H9 (cell line): ENCODE results near the gene CALR. TPM values are rescaled to one million over a fixed set of nuclear protein-coding genes. Genes with fewer than 3 reads are reported as not detected.
A peak's percentile ranks its signal among the peaks of the same experiment; 100 is the strongest.

Experiments used
- DNase-seq: peaks from one replicate; pipeline ENCODE4 v3.0.0-alpha.2; 2017
- H2AFZ ChIP-seq: one replicate; pipeline ENCODE4 v1.6.1; 2013; ENCODE audit warnings: mild to moderate bottlenecking, low read length, control low read depth, moderate library complexity
- H2AK5ac ChIP-seq: 2 replicates; pipeline ENCODE4 v1.6.1; 2013; ENCODE audit warnings: low read length, control low read depth, mixed read lengths; ENCODE audit not compliant: insufficient read length
- H2BK120ac ChIP-seq: one replicate; pipeline ENCODE4 v1.6.1; 2013; ENCODE audit warnings: low read depth, mild to moderate bottlenecking, low read length, control low read depth, inconsistent platforms; ENCODE audit not compliant: poor library complexity, severe bottlenecking
- H2BK12ac ChIP-seq: 2 replicates; pipeline ENCODE4 v1.6.1; 2013; ENCODE audit warnings: low read length, control low read depth, mixed read lengths, low read depth; ENCODE audit not compliant: insufficient read length
- H2BK15ac ChIP-seq: 2 replicates; pipeline ENCODE4 v1.6.1; 2013; ENCODE audit warnings: low read depth, low read length, control low read depth
- H2BK20ac ChIP-seq: one replicate; pipeline ENCODE4 v1.6.1; 2013; ENCODE audit warnings: low read depth, mild to moderate bottlenecking, low read length, control low read depth, inconsistent platforms; ENCODE audit not compliant: poor library complexity, severe bottlenecking
- H2BK5ac ChIP-seq: 2 replicates; pipeline ENCODE4 v1.6.1; 2013; ENCODE audit warnings: low read length, control low read depth, mixed read lengths; ENCODE audit not compliant: insufficient read length
- H3K14ac ChIP-seq: 2 replicates; pipeline ENCODE4 v1.6.1; 2013; ENCODE audit warnings: low read length, control low read depth; ENCODE audit not compliant: insufficient read depth
- H3K18ac ChIP-seq: 2 replicates; pipeline ENCODE4 v1.6.1; 2013; ENCODE audit warnings: low read depth, mild to moderate bottlenecking, mixed read lengths, low read length, control low read depth; ENCODE audit not compliant: insufficient read length
- H3K23ac ChIP-seq: 2 replicates; pipeline ENCODE4 v1.6.1; 2013; ENCODE audit warnings: low read length, control low read depth, mixed read lengths, low read depth; ENCODE audit not compliant: insufficient read length
- H3K23me2 ChIP-seq: 2 replicates; pipeline ENCODE4 v1.6.1; 2013; ENCODE audit warnings: low read depth, mild to moderate bottlenecking, mixed read lengths, low read length, control low read depth; ENCODE audit not compliant: insufficient read length, poor library complexity, severe bottlenecking
- H3K27ac ChIP-seq: 2 replicates; pipeline ENCODE4 v1.5.1; 2013; ENCODE audit warnings: low read length, control low read depth, mixed read lengths, low read depth; ENCODE audit not compliant: insufficient read length
- H3K27me3 ChIP-seq: 2 replicates; pipeline ENCODE4 v1.6.1; 2013; ENCODE audit warnings: low read length, control low read depth, inconsistent platforms; ENCODE audit not compliant: insufficient read depth
- H3K4ac ChIP-seq: 2 replicates; pipeline ENCODE4 v1.6.1; 2013; ENCODE audit warnings: low read depth, mild to moderate bottlenecking, control low read depth, inconsistent platforms, low read length, moderate library complexity
- H3K4me1 ChIP-seq: 2 replicates; pipeline ENCODE4 v1.6.1; 2013; ENCODE audit warnings: low read length, control low read depth, inconsistent platforms; ENCODE audit not compliant: insufficient read depth
- H3K4me2 ChIP-seq: 2 replicates; pipeline ENCODE4 v1.6.1; 2013; ENCODE audit warnings: low read length, control low read depth, mixed read lengths; ENCODE audit not compliant: insufficient read length, insufficient read depth
- H3K56ac ChIP-seq: 2 replicates; pipeline ENCODE4 v1.6.1; 2013; ENCODE audit warnings: low read depth, mild to moderate bottlenecking, mixed read lengths, low read length, control low read depth; ENCODE audit not compliant: insufficient read length
- H3K79me1 ChIP-seq: 2 replicates; pipeline ENCODE4 v1.6.1; 2013; ENCODE audit warnings: low read depth, mild to moderate bottlenecking, moderate library complexity, low read length, control low read depth, inconsistent platforms; ENCODE audit not compliant: insufficient read depth, poor library complexity, severe bottlenecking
- H3K79me2 ChIP-seq: 2 replicates; pipeline ENCODE4 v1.6.1; 2013; ENCODE audit warnings: low read length, control low read depth, inconsistent platforms; ENCODE audit not compliant: insufficient read depth
- H3K9ac ChIP-seq: 2 replicates; pipeline ENCODE4 v1.6.1; 2013; ENCODE audit warnings: low read length, control low read depth, mixed read lengths; ENCODE audit not compliant: insufficient read length; ENCODE audit errors: extremely low read depth
- H3K9me3 ChIP-seq: one replicate; pipeline ENCODE4 v1.6.1; 2013; ENCODE audit warnings: low read depth, low read length, inconsistent platforms; ENCODE audit not compliant: control insufficient read depth
- H3T11ph ChIP-seq: one replicate; pipeline ENCODE4 v1.6.1; 2013; ENCODE audit warnings: mild to moderate bottlenecking, low read length, control low read depth, inconsistent platforms
- H4K20me1 ChIP-seq: one replicate; pipeline ENCODE4 v1.6.1; 2013; ENCODE audit not compliant: control insufficient read depth, insufficient read length, insufficient read depth
- H4K5ac ChIP-seq: 2 replicates; pipeline ENCODE4 v1.6.1; 2013; ENCODE audit warnings: low read depth, mild to moderate bottlenecking, mixed read lengths, low read length, control low read depth; ENCODE audit not compliant: insufficient read length
- H4K8ac ChIP-seq: replicated peaks from 2 replicates; pipeline ENCODE4 v1.6.1; 2013; ENCODE audit warnings: low read length, control low read depth, mixed read lengths, low read depth; ENCODE audit not compliant: insufficient read length
- H4K91ac ChIP-seq: 2 replicates; pipeline ENCODE4 v1.6.1; 2013; ENCODE audit warnings: low read depth, mild to moderate bottlenecking, moderate library complexity, mixed read lengths, low read length, control low read depth; ENCODE audit not compliant: insufficient read length
- H3K27ac Mint-ChIP-seq, 3 experiments: 2 replicates in 2 of 3; 3 replicates in 1 of 3; pipeline ENCODE4 v1.8.0; 2020 to 2021; ENCODE audit warnings: mixed read lengths in 3 of 3, mild to moderate bottlenecking in 1 of 3, moderate library complexity in 1 of 3
- H3K27me3 Mint-ChIP-seq: 2 replicates; pipeline ENCODE4 v1.8.0; 2021; ENCODE audit warnings: low read depth, mild to moderate bottlenecking, moderate library complexity, mixed read lengths
- H3K36me3 Mint-ChIP-seq, 3 experiments: 2 replicates in 2 of 3; 3 replicates in 1 of 3; pipeline ENCODE4 v1.8.0; 2020 to 2021; ENCODE audit warnings: low read depth in 3 of 3, mixed read lengths in 3 of 3; ENCODE audit not compliant: insufficient read depth in 1 of 3
- H3K4me1 Mint-ChIP-seq, 2 experiments: 2 replicates each; pipeline ENCODE4 v1.8.0; 2020; ENCODE audit warnings: mixed read lengths in 2 of 2
- H3K4me3 Mint-ChIP-seq, 2 experiments: 2 replicates in 1 of 2; 3 replicates in 1 of 2; pipeline ENCODE4 v1.8.0; 2020 to 2021; ENCODE audit warnings: mild to moderate bottlenecking in 2 of 2, mixed read lengths in 2 of 2, moderate library complexity in 1 of 2
- H3K9me3 Mint-ChIP-seq, 2 experiments: 2 replicates in 1 of 2; 3 replicates in 1 of 2; pipeline ENCODE4 v1.8.0; 2020; ENCODE audit warnings: mild to moderate bottlenecking in 2 of 2, mixed read lengths in 2 of 2, moderate library complexity in 1 of 2
- WGBS: extraction: QIAGEN DNeasy Blood & Tissue Kit; methylation state at CpG from one replicate; pipeline ENCODE4 v1.1.7; 2013; ENCODE audit warnings: missing lambda C conversion rate, low lambda C conversion rate, mixed read lengths; ENCODE audit not compliant: insufficient read length; ENCODE audit errors: extremely low coverage; 5-methylcytosine and 5-hydroxymethylcytosine counted together
- total RNA-seq: library from RNA; stranded (reverse); gene quantifications from 2 replicates; pipeline ENCODE4 v1.2.1, GENCODE V29; 2021
- TF ChIP-seq, protein P1 (sequence below): fragments of 200-600 bp; sonication (generic); conservative IDR thresholded peaks from 3 replicates; pipeline ENCODE4 v1.8.0; 2021; ENCODE audit warnings: antibody characterized with exemption, mild to moderate bottlenecking

Gene CALR
- total RNA-seq, 1 experiment from 2014 or later: 887 TPM

DNA sequence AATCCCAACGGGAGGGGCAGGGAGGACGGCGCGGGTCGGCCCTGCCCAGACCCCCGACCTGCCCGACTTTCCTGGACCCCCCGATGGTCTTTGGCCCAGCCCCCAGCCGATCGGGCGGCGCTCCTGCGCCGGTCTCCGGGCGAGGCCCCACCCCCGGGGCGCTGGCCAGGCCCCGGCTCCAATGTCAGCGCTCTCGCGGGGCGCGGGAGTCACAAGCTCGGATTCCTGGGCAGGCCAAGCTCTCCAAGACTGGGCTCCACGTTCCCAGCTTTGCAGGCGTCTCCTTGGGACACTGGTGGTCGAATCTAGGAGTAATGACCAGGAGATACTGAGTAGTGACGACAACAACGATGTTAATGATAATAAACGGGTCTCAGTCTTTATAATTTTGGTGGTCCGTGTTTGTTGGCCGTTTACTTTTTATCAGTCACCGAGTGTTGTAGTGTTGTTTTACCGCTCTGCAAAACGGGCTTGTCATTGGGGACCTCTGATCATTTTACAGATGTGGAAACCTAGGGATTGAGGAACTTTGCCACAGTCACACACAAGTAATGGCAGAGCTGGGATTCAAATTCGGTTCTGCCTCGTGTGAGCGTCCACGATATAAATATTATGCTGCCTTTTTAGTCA, 7.8 kb downstream of the CALR start:
- Histone ChIP-seq H3K56ac (no peak overlapping the region), H4K8ac (no peak overlapping the region), H3K18ac (peak overlapping the region; percentile 82), H2BK20ac (no peak overlapping the region), H3K14ac (peak overlapping the region; percentile 60; the same call in 1 of the 2 replicates), H4K20me1 (no peaks in the 10 kb centered on the region), H3K27me3 (no peaks in the 10 kb centered on the region), H3K4me1 (no peaks in the 10 kb centered on the region), H3K4ac (no peak overlapping the region), H4K5ac (no peak overlapping the region), H4K91ac (no peak overlapping the region), H3K9me3 (no peaks in the 10 kb centered on the region), H3K23me2 (no peaks in the 10 kb centered on the region), H3K79me2 (no peaks in the 10 kb centered on the region; the same call in 1 of the 2 replicates), H2BK12ac (no peak overlapping the region), H2AFZ (no peak overlapping the region), H2BK15ac (no peak overlapping the region), H3K23ac (no peak overlapping the region), H3K27ac (peak overlapping the region; percentile 42), H2BK120ac (no peak overlapping the region), H3K4me2 (peak overlapping the region; percentile 96), H2BK5ac (no peak overlapping the region), H2AK5ac (no peak overlapping the region), H3T11ph (no peak overlapping the region), H3K9ac (peak overlapping the region; percentile 97), H3K79me1 (no peaks in the 10 kb centered on the region)
- peaks cover 10 to 22% of the 10 kb centered on the region in 2 experiments for H3K4me1 Mint-ChIP-seq
- no CpG with 5 or more reads among the region's 40 CpGs for WGBS
- 0 out of 5 replicates have a peak, but pooled peaks cover 0 to 3% of the 10 kb centered on the region in 2 experiments for H3K9me3 Mint-ChIP-seq
- H3K27ac Mint-ChIP-seq: peak overlapping the region; percentile 81 to 99 (median 93)
- H3K27me3 Mint-ChIP-seq: no peaks in the 10 kb centered on the region
- H3K4me3 Mint-ChIP-seq: peak overlapping the region; percentile 79 to 90
- H3K36me3 Mint-ChIP-seq: peaks cover 56 to 83% (median 75%) of the 10 kb centered on the region in 3 experiments
- peak; percentile 87 for DNase-seq
- TF ChIP-seq, protein P1, sequence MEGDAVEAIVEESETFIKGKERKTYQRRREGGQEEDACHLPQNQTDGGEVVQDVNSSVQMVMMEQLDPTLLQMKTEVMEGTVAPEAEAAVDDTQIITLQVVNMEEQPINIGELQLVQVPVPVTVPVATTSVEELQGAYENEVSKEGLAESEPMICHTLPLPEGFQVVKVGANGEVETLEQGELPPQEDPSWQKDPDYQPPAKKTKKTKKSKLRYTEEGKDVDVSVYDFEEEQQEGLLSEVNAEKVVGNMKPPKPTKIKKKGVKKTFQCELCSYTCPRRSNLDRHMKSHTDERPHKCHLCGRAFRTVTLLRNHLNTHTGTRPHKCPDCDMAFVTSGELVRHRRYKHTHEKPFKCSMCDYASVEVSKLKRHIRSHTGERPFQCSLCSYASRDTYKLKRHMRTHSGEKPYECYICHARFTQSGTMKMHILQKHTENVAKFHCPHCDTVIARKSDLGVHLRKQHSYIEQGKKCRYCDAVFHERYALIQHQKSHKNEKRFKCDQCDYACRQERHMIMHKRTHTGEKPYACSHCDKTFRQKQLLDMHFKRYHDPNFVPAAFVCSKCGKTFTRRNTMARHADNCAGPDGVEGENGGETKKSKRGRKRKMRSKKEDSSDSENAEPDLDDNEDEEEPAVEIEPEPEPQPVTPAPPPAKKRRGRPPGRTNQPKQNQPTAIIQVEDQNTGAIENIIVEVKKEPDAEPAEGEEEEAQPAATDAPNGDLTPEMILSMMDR: no peak
